Glutamatergic neuron (in vitro differentiated cells): ENCODE results near the gene TRMT44. TPM values are rescaled to one million over a fixed set of nuclear protein-coding genes. Genes with fewer than 3 reads are reported as not detected.

Experiments used
- DNase-seq: peaks from one replicate; pipeline ENCODE4 v3.0.0; 2022
- H3K27ac Mint-ChIP-seq: one replicate; pipeline ENCODE4 v1.8.0; 2020; ENCODE audit warnings: mild to moderate bottlenecking, mixed read lengths, inconsistent platforms; ENCODE audit not compliant: unreplicated experiment
- H3K27me3 Mint-ChIP-seq: one replicate; pipeline ENCODE4 v1.8.0; 2020; ENCODE audit warnings: mild to moderate bottlenecking, moderate library complexity, mixed read lengths, inconsistent platforms; ENCODE audit not compliant: unreplicated experiment
- H3K36me3 Mint-ChIP-seq: one replicate; pipeline ENCODE4 v1.8.0; 2020; ENCODE audit warnings: mild to moderate bottlenecking, mixed read lengths, inconsistent platforms; ENCODE audit not compliant: unreplicated experiment
- H3K4me1 Mint-ChIP-seq: one replicate; pipeline ENCODE4 v1.8.0; 2020; ENCODE audit warnings: mild to moderate bottlenecking, low read depth, mixed read lengths, inconsistent platforms; ENCODE audit not compliant: unreplicated experiment
- H3K4me3 Mint-ChIP-seq: one replicate; pipeline ENCODE4 v1.8.0; 2020; ENCODE audit warnings: mild to moderate bottlenecking, mixed read lengths, inconsistent platforms; ENCODE audit not compliant: unreplicated experiment
- H3K9me3 Mint-ChIP-seq: one replicate; pipeline ENCODE4 v1.8.0; 2020; ENCODE audit warnings: mild to moderate bottlenecking, moderate library complexity, mixed read lengths, inconsistent platforms; ENCODE audit not compliant: unreplicated experiment
- total RNA-seq: library from RNA; stranded (reverse); fragmentation: NEBNext Ultra II Directional; extraction: Animal tissue kit (Norgen Biotek cat#: 25700); gene quantifications from one replicate; pipeline ENCODE4 v1.2.1, GENCODE V29; 2021; ENCODE audit not compliant: unreplicated experiment
- TF ChIP-seq, protein P1 (sequence below): fragments of 200-600 bp; sonication (generic); IDR thresholded peaks from one replicate; pipeline ENCODE4 v1.5.0; 2021; ENCODE audit not compliant: partially characterized antibody, unreplicated experiment

Gene TRMT44
- total RNA-seq, 1 donor from 2014 or later, result 23.3 TPM

DNA sequence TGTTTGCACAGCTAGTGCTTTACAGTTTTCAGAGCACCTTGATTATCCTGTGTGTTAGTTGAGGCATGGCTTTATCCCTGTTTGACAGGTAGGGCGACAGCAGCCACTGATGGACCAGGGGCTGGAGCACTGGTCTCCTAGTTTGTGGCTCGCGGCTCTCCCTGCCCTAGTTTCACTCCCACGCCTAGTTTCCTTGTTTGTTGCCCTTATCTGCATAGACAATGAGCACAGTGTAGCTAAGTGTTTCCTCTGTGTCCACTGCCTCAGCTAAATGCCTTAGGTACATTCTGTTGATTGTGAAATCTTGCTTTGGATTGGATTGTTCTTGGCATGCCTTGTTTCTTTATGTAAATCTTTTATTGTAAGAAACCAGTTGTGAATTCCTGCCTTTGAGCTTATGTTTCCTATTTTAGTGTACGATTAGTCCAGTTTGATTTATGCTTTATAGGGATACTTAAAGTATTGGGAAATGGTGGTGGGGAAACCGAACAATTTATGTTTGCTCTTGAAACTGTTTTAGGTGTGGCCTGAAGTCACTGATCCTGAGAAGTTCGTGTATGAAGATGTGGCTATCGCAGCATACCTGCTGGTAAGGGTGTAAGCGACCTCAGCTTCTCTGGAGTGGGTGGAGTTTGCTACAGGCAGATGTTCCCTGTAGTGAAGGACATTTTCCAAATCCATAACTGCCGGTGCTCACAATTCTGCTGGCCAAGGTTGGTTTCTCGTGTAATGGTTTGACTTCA lies 11.0 kb downstream of the TRMT44 start:
- no peak overlapping the region for H3K27ac Mint-ChIP-seq

DNA sequence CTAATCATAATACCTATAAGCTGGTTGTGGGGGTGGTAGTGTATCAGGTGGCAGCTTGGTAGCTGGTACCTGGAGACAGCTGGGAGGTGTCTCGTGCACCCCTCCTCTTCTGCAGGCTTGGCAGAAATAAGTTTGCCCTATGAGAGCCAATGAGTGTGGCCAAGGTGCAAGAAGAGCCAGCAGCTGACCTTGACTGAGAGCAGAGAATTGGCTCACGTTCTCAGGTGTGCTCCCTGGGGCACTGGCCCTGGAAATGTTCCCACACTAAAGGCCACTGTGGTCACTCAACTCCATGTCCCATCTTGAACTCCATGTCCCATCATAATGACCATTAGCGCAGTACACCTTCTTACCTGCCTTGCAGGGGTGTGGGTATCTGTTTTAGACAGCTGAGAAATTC lies 13.4 kb downstream of the TRMT44 start:
- H3K4me3 Mint-ChIP-seq, result no peak overlapping the region
- H3K9me3 Mint-ChIP-seq, result no peaks in the 10 kb centered on the region
- no peaks in the 10 kb centered on the region for H3K36me3 Mint-ChIP-seq
- no peaks in the 10 kb centered on the region for H3K27me3 Mint-ChIP-seq
- no peaks in the 10 kb centered on the region for H3K4me1 Mint-ChIP-seq
- TF ChIP-seq, protein P1, sequence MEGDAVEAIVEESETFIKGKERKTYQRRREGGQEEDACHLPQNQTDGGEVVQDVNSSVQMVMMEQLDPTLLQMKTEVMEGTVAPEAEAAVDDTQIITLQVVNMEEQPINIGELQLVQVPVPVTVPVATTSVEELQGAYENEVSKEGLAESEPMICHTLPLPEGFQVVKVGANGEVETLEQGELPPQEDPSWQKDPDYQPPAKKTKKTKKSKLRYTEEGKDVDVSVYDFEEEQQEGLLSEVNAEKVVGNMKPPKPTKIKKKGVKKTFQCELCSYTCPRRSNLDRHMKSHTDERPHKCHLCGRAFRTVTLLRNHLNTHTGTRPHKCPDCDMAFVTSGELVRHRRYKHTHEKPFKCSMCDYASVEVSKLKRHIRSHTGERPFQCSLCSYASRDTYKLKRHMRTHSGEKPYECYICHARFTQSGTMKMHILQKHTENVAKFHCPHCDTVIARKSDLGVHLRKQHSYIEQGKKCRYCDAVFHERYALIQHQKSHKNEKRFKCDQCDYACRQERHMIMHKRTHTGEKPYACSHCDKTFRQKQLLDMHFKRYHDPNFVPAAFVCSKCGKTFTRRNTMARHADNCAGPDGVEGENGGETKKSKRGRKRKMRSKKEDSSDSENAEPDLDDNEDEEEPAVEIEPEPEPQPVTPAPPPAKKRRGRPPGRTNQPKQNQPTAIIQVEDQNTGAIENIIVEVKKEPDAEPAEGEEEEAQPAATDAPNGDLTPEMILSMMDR, result no peak
- H3K27ac Mint-ChIP-seq, result no peak overlapping the region
- no peak for DNase-seq

More for the DNA sequence above, 11.0 kb downstream of the TRMT44 start:
- Mint-ChIP-seq H3K4me3 (no peak overlapping the region), H3K36me3 (no peaks in the 10 kb centered on the region), H3K4me1 (no peaks in the 10 kb centered on the region), H3K27me3 (peaks cover 6% of the 10 kb centered on the region), H3K9me3 (peaks cover 2% of the 10 kb centered on the region)
- TF ChIP-seq, protein P1, result no peak
- no peak for DNase-seq

DNA sequence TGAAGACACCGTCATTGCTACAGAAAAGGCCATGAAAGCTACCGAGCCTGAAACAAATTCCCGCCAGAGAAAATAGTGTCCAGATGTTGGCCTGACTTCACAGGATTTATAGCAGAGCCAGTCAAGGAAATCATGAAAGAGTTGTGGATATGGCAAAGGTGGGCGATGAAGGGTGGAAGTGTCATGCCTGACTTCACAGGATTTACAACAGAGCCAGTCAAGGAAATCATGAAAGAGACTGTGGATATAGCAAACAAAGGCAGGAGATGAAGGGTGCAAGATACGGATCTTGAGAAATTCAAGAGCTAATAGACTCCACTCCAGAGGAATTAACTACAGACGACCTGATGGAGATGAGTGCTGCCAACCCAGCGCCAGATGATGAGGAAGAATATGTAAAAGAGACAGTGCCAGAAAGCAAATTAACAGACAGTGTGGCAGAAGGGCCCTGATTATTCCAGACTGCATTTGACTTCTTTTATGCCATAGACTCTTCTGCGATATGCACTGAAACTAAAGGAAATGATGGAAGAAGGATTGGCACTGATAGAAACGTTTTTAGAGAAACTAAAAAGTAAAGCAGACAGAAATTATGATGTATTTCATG lies 17.2 kb downstream of the TRMT44 start:
- H3K4me3 Mint-ChIP-seq, result no peak overlapping the region
- H3K27me3 Mint-ChIP-seq, result no peaks in the 10 kb centered on the region
- H3K27ac Mint-ChIP-seq, result no peak overlapping the region

DNA sequence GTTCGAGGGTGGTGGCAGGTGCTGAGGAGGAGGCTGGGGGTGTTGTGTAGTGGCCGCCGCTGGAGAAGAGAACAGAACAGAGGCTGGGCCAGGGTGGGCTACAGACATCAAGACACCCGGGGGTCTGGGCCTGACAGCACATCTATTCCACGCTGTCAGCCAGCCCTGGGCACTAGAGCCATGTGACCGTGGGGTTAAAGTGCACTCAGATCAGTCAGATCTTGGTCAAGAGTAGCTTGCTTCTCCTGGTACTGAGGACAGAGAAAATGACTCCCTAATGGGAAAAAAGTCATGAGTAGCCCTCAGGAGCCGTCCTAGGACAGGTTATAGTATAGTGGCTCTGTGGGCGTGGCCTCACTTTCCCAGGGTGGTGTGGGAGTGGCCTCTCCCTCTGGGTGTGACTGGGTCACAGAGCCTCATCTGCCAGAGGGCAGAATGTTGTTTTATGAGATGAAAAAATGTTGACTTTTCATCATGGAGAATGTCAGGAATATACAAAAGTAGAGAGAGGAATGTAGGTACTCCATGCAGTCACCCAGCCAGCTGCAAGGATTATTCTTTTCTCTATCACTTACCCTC lies 19.4 kb downstream of the TRMT44 start:
- no peak for DNase-seq
- no peaks in the 10 kb centered on the region for H3K9me3 Mint-ChIP-seq

More for the DNA sequence above, 17.2 kb downstream of the TRMT44 start:
- Mint-ChIP-seq H3K36me3 (no peaks in the 10 kb centered on the region), H3K4me1 (peaks cover 3% of the 10 kb centered on the region), H3K9me3 (no peaks in the 10 kb centered on the region)
- DNase-seq, result no peak
- TF ChIP-seq, protein P1, result no peak

More for the DNA sequence above, 19.4 kb downstream of the TRMT44 start:
- Mint-ChIP-seq H3K4me3 (no peak overlapping the region), H3K36me3 (no peaks in the 10 kb centered on the region), H3K4me1 (peaks cover 3% of the 10 kb centered on the region), H3K27ac (peak overlapping the region; percentile 24), H3K27me3 (no peaks in the 10 kb centered on the region)
- TF ChIP-seq, protein P1, result no peak
